GM12878 (cell line): ENCODE measurements around the gene SCAANT1.

Experiments used
- CHD4 ChIP-seq: fragments of 200-600 bp; sonication (generic); IDR thresholded peaks from 2 replicates; pipeline ENCODE4 v1.6.1; 2016; ENCODE audit warnings: mild to moderate bottlenecking
- CTCF ChIP-seq, 3 experiments: IDR thresholded peaks in 2 of 3; conservative IDR thresholded peaks in 1 of 3; 2 replicates each; pipeline ENCODE4 v1.5.1; 2011; ENCODE audit warnings: low read depth in 3 of 3, low read length in 3 of 3, mild to moderate bottlenecking in 3 of 3, control low read depth in 2 of 3, moderate library complexity in 2 of 3, inconsistent platforms in 1 of 3, mixed read lengths in 1 of 3; ENCODE audit not compliant: control insufficient read depth in 2 of 3, insufficient read depth in 1 of 3; ENCODE audit errors: extremely low read depth in 1 of 3
- EP300 ChIP-seq, 2 experiments: fragments of 150-350 bp in 1 of 2; IDR thresholded peaks; 2 replicates each; pipeline ENCODE4 v1.6.1; 2011 to 2012; ENCODE audit warnings: low read depth in 2 of 2, low read length in 2 of 2, borderline replicate concordance in 1 of 2, improper control_type of control experiment in 1 of 2, inconsistent platforms in 1 of 2; ENCODE audit not compliant: control insufficient read depth in 1 of 2
- HCFC1 ChIP-seq: fragments of 150-350 bp; IDR thresholded peaks from 2 replicates; pipeline ENCODE4 v1.6.1; 2014; ENCODE audit warnings: low read length
- HDAC2 ChIP-seq: fragments of 200-600 bp; sonication (generic); IDR thresholded peaks from 2 replicates; pipeline ENCODE4 v1.6.1; 2017
- MAX ChIP-seq: IDR thresholded peaks from 2 replicates; pipeline ENCODE4 v1.6.1; 2012; ENCODE audit warnings: low read depth, low read length, improper control_type of control experiment
- POLR2A ChIP-seq: IDR thresholded peaks from 2 replicates; pipeline ENCODE4 v1.6.1; 2011; ENCODE audit warnings: low read depth, mild to moderate bottlenecking, low read length
- RELA ChIP-seq: fragments of 450-650 bp; IDR thresholded peaks from 2 replicates; pipeline ENCODE4 v1.8.0; 2014; ENCODE audit warnings: borderline replicate concordance; ENCODE audit not compliant: partially characterized antibody
- SMC3 ChIP-seq: IDR thresholded peaks from 2 replicates; pipeline ENCODE4 v1.6.1; 2011; ENCODE audit warnings: low read length, improper control_type of control experiment, borderline replicate concordance
- TCF7 ChIP-seq: IDR thresholded peaks from 2 replicates; pipeline ENCODE4 v1.6.1; 2014; ENCODE audit warnings: antibody characterized with exemption, borderline replicate concordance
- ZNF24 ChIP-seq: fragments of 450-650 bp; IDR thresholded peaks from 2 replicates; pipeline ENCODE4 v1.6.1; 2017; ENCODE audit warnings: antibody characterized with exemption, mild to moderate bottlenecking

- TF ChIP-seq CTCF (IDR thresholded peaks at IDR 0.05 in 2 of 3, conservative IDR thresholded peaks at IDR 0.05 in 1 of 3; ENCODE audit: control insufficient read depth in 2 of 3, extremely low read depth in 1 of 3, insufficient read depth in 1 of 3, low read depth in 3 of 3, low read length in 3 of 3) (no peak), ZNF24 (no peak), HDAC2 (no peak), HCFC1 (no peak), CHD4 (no peak), TCF7 (no peak), EP300 (IDR thresholded peaks at IDR 0.05; ENCODE audit: borderline replicate concordance in 1 of 2, control insufficient read depth in 1 of 2, low read depth in 2 of 2, low read length in 2 of 2) (no peak), SMC3 (no peak), POLR2A (no peak), MAX (no peak), RELA (no peak)
These were observed 49.4 kb downstream of the SCAANT1 start for GRCh38 chr3:63862804-63863149.
